Measurements from ENCODE around the gene CA6. TPM values are rescaled to one million over a fixed set of nuclear protein-coding genes. Genes with fewer than 3 reads are reported as not detected.

CA6 gene
- total and polyA plus RNA-seq, 2 of the 8 experiments (the other 6 are each of a cell fraction or from before 2014, with no cell fraction given) = not detected

DNA sequence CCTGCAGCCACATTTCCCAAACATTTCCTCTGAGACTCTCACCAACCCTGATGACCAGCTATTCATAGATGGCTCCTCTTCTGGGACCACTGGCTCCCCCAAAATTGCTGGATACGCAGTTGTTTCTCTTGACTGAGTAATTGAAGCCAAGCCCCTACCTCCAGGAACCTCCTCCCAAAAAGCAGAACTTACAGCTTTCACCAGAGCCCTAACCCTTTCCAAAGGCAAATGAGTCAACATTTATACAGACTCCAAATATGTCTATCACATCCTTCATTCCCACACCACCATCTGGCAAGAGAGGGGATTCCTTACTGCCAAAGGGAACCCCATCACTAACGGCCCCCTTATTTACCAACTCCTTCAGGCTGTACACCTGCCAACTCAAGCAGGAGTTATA, 20.3 kb upstream of the CA6 start:
- FAIRE-seq (no peak), DNase-seq (ENCODE audit: low read depth in 1 of 2, low spot score in 2 of 2) (no peak)
- Histone ChIP-seq H3K4me2 (ENCODE audit: insufficient read depth in 1 of 2, low read depth in 2 of 2, low read length in 2 of 2) (no peak overlapping the region), H3K4me3 (ENCODE audit: extremely low read depth in 1 of 4, insufficient read depth in 2 of 4, low read depth in 3 of 4, low read length in 4 of 4) (no peak overlapping the region), H3K9me3 (ENCODE audit: insufficient read depth in 2 of 2, low read depth in 1 of 2, low read length in 1 of 2) (no peaks in the 10 kb centered on the region), H3K4me1 (replicated peaks in 1 of 4; ENCODE audit: control insufficient read depth in 3 of 4, insufficient read depth in 4 of 4, low read length in 3 of 4) (no peaks in the 10 kb centered on the region), H4K8ac (ENCODE audit: extremely low read depth, insufficient read depth, low read length) (no peak overlapping the region), H3K23me2 (ENCODE audit: low read depth, low read length) (peaks cover 2% of the 10 kb centered on the region; the same call in 1 of the 2 replicates), H3K79me2 (ENCODE audit: control insufficient read depth in 1 of 2, insufficient read depth in 2 of 2, low read length in 2 of 2) (no peaks in the 10 kb centered on the region), H3K27me3 (replicated peaks in 1 of 4; ENCODE audit: control insufficient read depth in 3 of 4, extremely low read depth in 1 of 4, insufficient read depth in 3 of 4, low read length in 3 of 4) (no peaks in the 10 kb centered on the region; a peak in 1 of 7 replicates), H4K5ac (ENCODE audit: insufficient read length, low read depth, low read length) (no peak overlapping the region), H3K36me3 (ENCODE audit: control insufficient read depth in 2 of 4, insufficient read depth in 4 of 4, low read length in 3 of 4) (no peaks in the 10 kb centered on the region), H2BK5ac (ENCODE audit: low read depth, low read length) (no peak overlapping the region), H2AFZ (ENCODE audit: low read length) (no peak overlapping the region), H3K79me1 (ENCODE audit: low read depth, low read length) (no peaks in the 10 kb centered on the region), H4K20me1 (replicated peaks in 1 of 2; ENCODE audit: control insufficient read depth in 1 of 2, insufficient read depth in 2 of 2, low read length in 2 of 2) (no peaks in the 10 kb centered on the region), H3K18ac (ENCODE audit: extremely low read depth, low read length) (no peak overlapping the region), H2BK120ac (replicated peaks; ENCODE audit: low read depth, low read length) (no peak overlapping the region), H3K4ac (replicated peaks; ENCODE audit: insufficient read length, low read depth, low read length) (no peak overlapping the region), H3K14ac (ENCODE audit: insufficient read length) (no peak overlapping the region), H2BK20ac (ENCODE audit: low read length) (no peak overlapping the region), H2BK12ac (ENCODE audit: low read depth, low read length) (no peak overlapping the region), H3K56ac (replicated peaks; ENCODE audit: insufficient read length, low read depth, low read length) (no peak overlapping the region), H3K9ac (replicated peaks in 1 of 4; ENCODE audit: extremely low read depth in 1 of 4, low read depth in 3 of 4, low read length in 3 of 4) (no peak overlapping the region), H2AK5ac (ENCODE audit: low read depth, low read length) (no peak overlapping the region), H4K91ac (replicated peaks; ENCODE audit: insufficient read length, low read length) (no peak overlapping the region), H2BK15ac (ENCODE audit: low read length) (no peak overlapping the region), H3K23ac (ENCODE audit: insufficient read length) (no peak overlapping the region), H3K27ac (ENCODE audit: low read depth, low read length) (no peak overlapping the region)
- WGBS, 2 experiments (ENCODE audit: extremely low coverage in 1 of 2, insufficient coverage in 1 of 2, insufficient read length in 1 of 2, insufficient replicate concordance in 2 of 2, low coverage in 1 of 2, low lambda C conversion rate in 2 of 2, missing lambda C conversion rate in 1 of 2) = 93% methylated on average over 2 of the region's 2 CpGs; no CpG with 5 or more reads in 1 of the 2 experiments
- CTCF ChIA-PET (ENCODE audit: partially characterized antibody) = interaction anchor here (0.9 to 1.6 kb wide), 4 partner anchors 11 to 90 kb away, joined by 3 to 5 read pairs (median 3); no protein-coding TSS in a partner anchor
- POLR2A ChIA-PET (ENCODE audit: partially characterized antibody) = interaction anchor here (1.0 to 1.1 kb wide), 2 partner anchors 45 to 47 kb away, joined by 3 to 4 read pairs; partner anchors contain the start of gene ENO1
- TF ChIP-seq SRF (IDR thresholded peaks at IDR 0.05; ENCODE audit: low read depth, low read length) (no peak), KDM5A (IDR thresholded peaks at IDR 0.05; ENCODE audit: low read length) (no peak), FOSL1 (IDR thresholded peaks at IDR 0.05; ENCODE audit: insufficient read depth, low read depth, low read length) (no peak), RXRA (IDR thresholded peaks at IDR 0.05; ENCODE audit: insufficient read depth, low read depth, low read length) (no peak), KDM4A (IDR thresholded peaks at IDR 0.05; ENCODE audit: low read depth, low read length, severe bottlenecking) (no peak), EGR1 (IDR thresholded peaks at IDR 0.05; ENCODE audit: borderline replicate concordance, low read depth, low read length) (no peak), YY1 (IDR thresholded peaks at IDR 0.05; ENCODE audit: low read depth, low read length) (no peak), TAF1 (IDR thresholded peaks at IDR 0.05; ENCODE audit: low read depth, low read length) (no peak), CTBP2 (IDR thresholded peaks at IDR 0.05; ENCODE audit: borderline replicate concordance, insufficient read depth, insufficient read length, low read length) (no peak), RAD21 (IDR thresholded peaks at IDR 0.05 in 1 of 2, conservative IDR thresholded peaks at IDR 0.05 in 1 of 2; ENCODE audit: low read depth in 2 of 2, low read length in 2 of 2) (no peak)
